Measurements from ENCODE around the gene TMA7.

DNA sequence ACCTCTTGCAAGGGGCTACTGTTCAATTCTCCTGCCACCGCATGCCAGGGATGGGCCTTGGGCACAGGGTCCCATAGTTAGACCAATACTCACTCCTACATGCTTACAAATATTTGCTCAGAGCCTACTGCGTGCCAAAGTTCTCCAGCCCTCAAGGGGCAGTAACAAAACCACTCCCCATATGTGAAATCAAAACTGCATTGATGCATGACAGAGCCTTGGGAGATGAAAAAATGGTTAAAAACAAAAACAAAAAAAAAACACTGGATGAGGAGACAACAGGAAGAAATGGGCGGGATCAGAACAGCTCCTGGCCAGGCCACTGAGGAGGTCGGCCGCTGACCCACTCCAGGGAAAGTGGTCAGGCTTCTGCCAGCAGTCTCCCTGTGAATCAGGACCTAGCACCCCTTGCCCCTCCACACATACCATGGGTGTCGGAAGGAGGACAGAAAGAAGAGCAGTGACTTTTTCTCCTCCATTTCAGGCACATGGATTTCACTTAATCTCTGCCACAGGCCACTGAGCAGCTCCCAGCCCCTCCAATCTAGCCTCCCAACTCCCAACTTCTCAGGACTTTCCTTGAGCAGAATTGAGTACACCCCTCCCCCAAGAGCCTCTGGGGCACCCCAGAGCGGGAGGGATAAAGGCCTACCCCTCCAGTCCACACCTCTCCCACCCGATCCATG lies 13.0 kb upstream of the TMA7 start:
- TF ChIP-seq EZH2 (IDR thresholded peaks at IDR 0.05; ENCODE audit: low read length, missing control alignments) (no peak), CTCF (conservative IDR thresholded peaks at IDR 0.05 in 1 of 2, IDR thresholded peaks at IDR 0.05 in 1 of 2; ENCODE audit: low read depth in 1 of 2, low read length in 2 of 2) (no peak)
